ENCODE measurements around the gene ANAPC10.

GRCh38 chr4:145045180-145045579 lies 52.8 kb downstream of the ANAPC10 start:
- TF ChIP-seq CTCF (IDR thresholded peaks at IDR 0.05 in 4 of 5, conservative IDR thresholded peaks at IDR 0.05 in 1 of 5) (no peak), POLR2A (IDR thresholded peaks at IDR 0.05) (no peak)
